Thyroid gland (tissue), 4 donors: Measurements from ENCODE around the gene KCNQ1.

Source experiments
- CTCF ChIP-seq, 6 experiments: fragments of 200-600 bp in 3 of 6; fragments of 450-650 bp in 3 of 6; sonication (generic) in 3 of 6; IDR thresholded peaks; one replicate each; pipeline ENCODE4 v1.5.1; 2016 to 2019; ENCODE audit warnings: antibody characterized with exemption in 6 of 6, mild to moderate bottlenecking in 2 of 6, inconsistent platforms in 1 of 6, moderate library complexity in 1 of 6
- POLR2A ChIP-seq, 2 donors: fragments of 450-650 bp; IDR thresholded peaks; one replicate each; pipeline ENCODE4 v1.6.1; 2017; ENCODE audit warnings: antibody characterized with exemption in 2 of 2, mild to moderate bottlenecking in 2 of 2, moderate library complexity in 1 of 2

- no peak for TF ChIP-seq CTCF (IDR thresholded peaks at IDR 0.05)
- no peak for TF ChIP-seq POLR2A (IDR thresholded peaks at IDR 0.05)
Observed at GRCh38 chr11:2443406-2443805, 1.4 kb upstream of the KCNQ1 start.
